ENCODE measurements around the gene ARFGEF2.
A peak's percentile ranks its signal among the peaks of the same experiment; 100 is the strongest.

The ARFGEF2 gene

GRCh38 chr20:48942730-48943129, 21.2 kb downstream of the ARFGEF2 start:
- H3K27me3 Mint-ChIP-seq = no peaks in the 10 kb centered on the region
- peaks cover 2 to 6% of the 10 kb centered on the region in 2 donors for H3K4me1 Mint-ChIP-seq
- no peak overlapping the region for H3K4me3 Mint-ChIP-seq
- ATAC-seq (replicated peaks) = no peak
- no peak for DNase-seq
- peaks cover 10 to 11% of the 10 kb centered on the region in 2 donors for H3K36me3 Mint-ChIP-seq
- no peak overlapping the region for H3K27ac Mint-ChIP-seq
- no peaks in the 10 kb centered on the region for H3K9me3 Mint-ChIP-seq

DNA sequence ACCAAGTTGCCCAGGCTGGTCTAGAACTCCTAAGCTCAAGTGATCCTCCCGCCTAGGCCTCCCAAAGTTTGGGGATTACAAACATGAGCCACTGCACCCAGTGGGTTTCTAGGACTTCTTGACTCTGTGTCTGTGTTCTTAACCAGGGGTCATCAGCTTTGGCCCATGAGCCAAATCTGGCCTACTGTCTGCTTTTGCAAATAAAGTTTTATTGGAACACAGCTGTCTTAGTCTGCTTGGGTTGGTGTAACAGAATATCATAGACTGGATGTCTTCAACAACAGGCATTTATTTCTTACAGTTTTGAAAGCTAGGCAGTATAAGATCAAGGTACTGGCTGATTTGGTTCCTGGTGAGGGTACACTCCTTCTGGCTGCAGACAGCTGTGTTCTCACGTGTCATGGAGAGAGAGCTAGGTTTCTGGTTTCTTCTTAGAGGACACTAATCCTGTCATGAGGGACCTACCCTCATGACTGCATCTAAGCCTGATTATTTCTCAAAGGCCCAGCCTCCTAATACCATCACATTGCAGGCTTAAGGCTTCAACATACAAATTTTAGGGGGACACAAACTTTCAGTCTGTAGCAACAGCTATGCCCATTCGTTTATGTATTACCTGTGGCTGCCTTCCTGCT, 23.3 kb downstream of the ARFGEF2 start:
- ATAC-seq (replicated peaks) = no peak
- H3K4me1 Mint-ChIP-seq = peaks cover 2 to 6% of the 10 kb centered on the region in 2 donors
- DNase-seq = no peak
- H3K27ac Mint-ChIP-seq = peak overlapping the region; percentile 9
- no peaks in the 10 kb centered on the region for H3K27me3 Mint-ChIP-seq
- H3K9me3 Mint-ChIP-seq = no peaks in the 10 kb centered on the region
- no peak overlapping the region for H3K4me3 Mint-ChIP-seq
- peaks cover 18% of the 10 kb centered on the region in 2 donors for H3K36me3 Mint-ChIP-seq

GRCh38 chr20:48945840-48946514, 24.5 kb downstream of the ARFGEF2 start:
- no peak for DNase-seq
- peaks cover 19 to 23% of the 10 kb centered on the region in 2 donors for H3K36me3 Mint-ChIP-seq
- no peak overlapping the region for H3K4me3 Mint-ChIP-seq
- H3K9me3 Mint-ChIP-seq = no peaks in the 10 kb centered on the region
- ATAC-seq (replicated peaks) = no peak
- no peak overlapping the region for H3K27ac Mint-ChIP-seq
- H3K27me3 Mint-ChIP-seq = no peaks in the 10 kb centered on the region
- peaks cover 2 to 6% of the 10 kb centered on the region in 2 donors for H3K4me1 Mint-ChIP-seq

- Mint-ChIP-seq H3K9me3 (no peaks in the 10 kb centered on the region), H3K27ac (no peak overlapping the region), H3K4me3 (no peak overlapping the region), H3K36me3 (peaks cover 29 to 33% of the 10 kb centered on the region in 2 donors), H3K4me1 (peaks cover 2 to 6% of the 10 kb centered on the region in 2 donors), H3K27me3 (no peaks in the 10 kb centered on the region)
- no peak for ATAC-seq (replicated peaks)
- DNase-seq = no peak
Observed at GRCh38 chr20:48948612-48949011, 27.1 kb downstream of the ARFGEF2 start.

GRCh38 chr20:48949304-48950170, 28.0 kb downstream of the ARFGEF2 start:
- H3K27ac Mint-ChIP-seq = no peak overlapping the region
- ATAC-seq (replicated peaks) (no peak), DNase-seq (no peak)
- H3K4me3 Mint-ChIP-seq = no peak overlapping the region
- H3K36me3 Mint-ChIP-seq = peaks cover 29 to 36% of the 10 kb centered on the region in 2 donors
- no peaks in the 10 kb centered on the region for H3K27me3 Mint-ChIP-seq
- H3K4me1 Mint-ChIP-seq = peaks cover 2 to 6% of the 10 kb centered on the region in 2 donors
- H3K9me3 Mint-ChIP-seq = no peaks in the 10 kb centered on the region

DNA sequence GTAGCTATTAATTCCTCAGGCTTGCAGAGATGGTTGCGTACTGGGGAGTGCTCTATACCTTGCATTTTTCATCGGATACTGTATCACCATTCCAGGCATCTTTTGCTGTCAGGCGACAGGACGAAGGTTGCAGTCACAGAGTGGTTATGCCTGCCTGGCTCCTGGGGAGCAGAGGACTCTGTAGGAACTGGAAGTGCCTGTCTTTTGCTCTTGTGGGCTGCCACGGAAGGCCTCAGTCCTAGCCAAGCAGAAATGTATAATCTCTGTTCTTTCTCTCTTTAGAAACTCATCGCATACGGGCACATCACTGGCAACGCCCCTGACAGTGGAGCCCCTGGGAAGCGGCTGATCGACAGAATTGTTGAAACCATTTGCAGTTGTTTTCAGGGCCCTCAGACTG, 29.5 kb downstream of the ARFGEF2 start:
- ATAC-seq (replicated peaks) (no peak), DNase-seq (no peak)
- Mint-ChIP-seq H3K36me3 (peaks cover 28 to 44% of the 10 kb centered on the region in 2 donors), H3K4me3 (no peak overlapping the region), H3K27ac (peak overlapping the region; percentile 42), H3K4me1 (peaks cover 0 to 2% of the 10 kb centered on the region in 2 donors), H3K9me3 (no peaks in the 10 kb centered on the region), H3K27me3 (no peaks in the 10 kb centered on the region)

GRCh38 chr20:48951646-48952045, 30.1 kb downstream of the ARFGEF2 start:
- Mint-ChIP-seq H3K4me3 (no peak overlapping the region), H3K36me3 (peaks cover 29 to 48% of the 10 kb centered on the region in 2 donors), H3K27ac (no peak overlapping the region), H3K27me3 (no peaks in the 10 kb centered on the region), H3K4me1 (peaks cover 0 to 2% of the 10 kb centered on the region in 2 donors), H3K9me3 (no peaks in the 10 kb centered on the region)
- DNase-seq (no peak), ATAC-seq (replicated peaks) (no peak)

DNA sequence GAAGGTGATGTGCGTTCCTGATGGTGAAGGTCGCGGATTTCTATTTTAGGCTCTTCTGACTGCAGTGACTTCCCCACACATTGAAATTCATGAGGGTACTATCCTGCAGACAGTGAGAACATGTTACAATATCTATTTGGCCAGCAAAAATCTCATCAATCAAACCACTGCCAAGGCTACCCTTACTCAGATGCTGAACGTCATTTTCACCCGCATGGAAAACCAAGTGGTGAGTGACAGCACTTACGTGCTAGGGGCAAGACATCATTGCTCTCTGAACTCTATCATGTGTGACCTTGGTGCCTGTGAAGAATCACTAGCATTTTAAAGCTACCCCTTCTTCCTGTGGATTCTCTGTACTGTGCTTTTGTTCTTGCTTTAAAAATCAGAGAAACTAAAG, 31.1 kb downstream of the ARFGEF2 start:
- Mint-ChIP-seq H3K27ac (no peak overlapping the region), H3K27me3 (no peaks in the 10 kb centered on the region), H3K4me1 (peaks cover 0 to 2% of the 10 kb centered on the region in 2 donors), H3K36me3 (peaks cover 37 to 56% of the 10 kb centered on the region in 2 donors), H3K9me3 (no peaks in the 10 kb centered on the region), H3K4me3 (no peak overlapping the region)
- no peak for ATAC-seq (replicated peaks)
- DNase-seq = no peak

DNA sequence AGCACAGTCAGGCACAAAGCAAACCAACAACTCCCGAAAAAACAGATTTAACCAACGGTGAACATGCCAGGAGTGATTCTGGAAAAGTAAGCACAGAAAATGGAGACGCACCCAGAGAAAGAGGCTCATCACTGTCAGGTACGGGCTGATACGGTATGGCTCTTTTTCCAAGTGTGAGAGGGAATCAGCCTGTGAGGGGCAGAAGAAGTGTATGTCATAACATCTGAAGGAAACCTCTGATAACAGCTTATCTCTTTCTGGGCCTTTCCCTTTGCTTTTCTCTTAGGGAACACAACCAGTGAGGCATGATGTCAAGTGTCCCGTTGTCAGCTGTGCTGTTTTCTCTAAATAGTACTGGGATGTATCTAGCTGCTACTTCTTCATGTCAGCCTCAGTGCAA, 32.1 kb downstream of the ARFGEF2 start:
- Mint-ChIP-seq H3K4me3 (no peak overlapping the region), H3K9me3 (no peaks in the 10 kb centered on the region), H3K27me3 (no peaks in the 10 kb centered on the region), H3K4me1 (peaks cover 0 to 2% of the 10 kb centered on the region in 2 donors), H3K36me3 (peaks cover 37 to 58% of the 10 kb centered on the region in 2 donors), H3K27ac (no peak overlapping the region)
- DNase-seq (no peak), ATAC-seq (replicated peaks) (no peak)

- Mint-ChIP-seq H3K4me3 (no peak overlapping the region), H3K27me3 (no peaks in the 10 kb centered on the region), H3K9me3 (no peaks in the 10 kb centered on the region), H3K4me1 (no peaks in the 10 kb centered on the region), H3K36me3 (peaks cover 37 to 56% of the 10 kb centered on the region in 2 donors), H3K27ac (no peak overlapping the region)
- ATAC-seq (replicated peaks) (no peak), DNase-seq (no peak)
Observed at GRCh38 chr20:48956052-48956451, 34.5 kb downstream of the ARFGEF2 start.

GRCh38 chr20:48957053-48957481, 35.6 kb downstream of the ARFGEF2 start:
- Mint-ChIP-seq H3K4me1 (no peaks in the 10 kb centered on the region), H3K27me3 (no peaks in the 10 kb centered on the region), H3K4me3 (no peak overlapping the region), H3K36me3 (peaks cover 33 to 51% of the 10 kb centered on the region in 2 donors), H3K9me3 (no peaks in the 10 kb centered on the region), H3K27ac (no peak overlapping the region)
- no peak for ATAC-seq (replicated peaks)
- DNase-seq = no peak

DNA sequence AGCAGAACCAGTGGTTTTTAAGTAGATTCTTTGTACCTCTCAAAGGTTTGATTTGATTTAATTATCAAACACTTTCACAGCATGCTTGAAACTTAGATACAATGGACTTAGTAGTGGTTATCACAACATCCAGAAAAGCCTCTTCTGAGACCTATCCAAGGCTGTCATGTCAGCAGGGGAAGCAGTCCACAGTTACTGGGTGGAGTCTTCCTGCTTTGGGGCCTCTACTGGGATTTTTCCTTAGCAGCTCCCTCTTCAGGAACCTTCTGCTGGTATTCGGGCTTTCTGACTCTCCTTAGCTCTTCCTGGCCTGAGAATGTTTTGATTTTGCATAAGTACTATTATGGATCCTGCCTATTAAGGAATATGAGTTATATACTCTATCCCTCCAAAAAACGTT, 36.0 kb downstream of the ARFGEF2 start:
- no peaks in the 10 kb centered on the region for H3K4me1 Mint-ChIP-seq
- H3K27me3 Mint-ChIP-seq = no peaks in the 10 kb centered on the region
- no peak overlapping the region for H3K4me3 Mint-ChIP-seq
- H3K27ac Mint-ChIP-seq = no peak overlapping the region
- DNase-seq (no peak), ATAC-seq (replicated peaks) (no peak)
- peaks cover 33 to 51% of the 10 kb centered on the region in 2 donors for H3K36me3 Mint-ChIP-seq
- no peaks in the 10 kb centered on the region for H3K9me3 Mint-ChIP-seq

DNA sequence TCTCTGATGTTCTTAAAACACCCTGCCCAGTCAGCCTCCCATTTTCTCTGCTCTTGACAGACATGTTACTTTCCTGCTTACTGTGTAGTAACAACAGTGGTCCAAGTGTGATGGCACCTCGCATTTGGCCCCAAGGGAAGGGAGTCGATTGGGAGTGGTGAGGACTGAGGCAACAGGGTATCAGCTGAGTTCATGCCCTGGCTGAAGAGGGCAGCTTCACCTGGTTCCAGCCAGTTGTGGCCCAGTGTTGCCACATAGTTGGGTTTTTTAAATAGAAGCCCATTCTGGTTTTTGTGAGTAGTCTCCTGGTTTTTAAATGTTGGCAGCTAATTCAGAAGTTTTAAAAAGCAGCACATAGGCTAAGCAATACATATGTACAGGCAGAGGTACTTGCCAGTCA, 37.2 kb downstream of the ARFGEF2 start:
- DNase-seq (no peak), ATAC-seq (replicated peaks) (no peak)
- no peaks in the 10 kb centered on the region for H3K9me3 Mint-ChIP-seq
- H3K4me1 Mint-ChIP-seq = no peaks in the 10 kb centered on the region
- no peak overlapping the region for H3K4me3 Mint-ChIP-seq
- peaks cover 32 to 54% of the 10 kb centered on the region in 2 donors for H3K36me3 Mint-ChIP-seq
- H3K27ac Mint-ChIP-seq = peak overlapping the region; percentile 31
- no peaks in the 10 kb centered on the region for H3K27me3 Mint-ChIP-seq

- ATAC-seq (replicated peaks) (no peak), DNase-seq (no peak)
- H3K9me3 Mint-ChIP-seq = no peaks in the 10 kb centered on the region
- H3K27ac Mint-ChIP-seq = no peak overlapping the region
- peaks cover 35 to 56% of the 10 kb centered on the region in 2 donors for H3K36me3 Mint-ChIP-seq
- no peak overlapping the region for H3K4me3 Mint-ChIP-seq
- no peaks in the 10 kb centered on the region for H3K27me3 Mint-ChIP-seq
- no peaks in the 10 kb centered on the region for H3K4me1 Mint-ChIP-seq
Observed at GRCh38 chr20:48959899-48960550, 38.5 kb downstream of the ARFGEF2 start.

All from stimulated activated naive B cell treated with anti-CD40 and anti-IgM and Interleukin-4, amounts not matched to agents 10 μg/mL and 1 μg/mL and 100 μg/mL, for 72 hours (primary cell).